B cell (primary cell): Measurements from ENCODE around the gene OGDH. TPM values are rescaled to one million over a fixed set of nuclear protein-coding genes. Genes with fewer than 3 reads are reported as not detected.
A peak's percentile ranks its signal among the peaks of the same experiment; 100 is the strongest.

ENCODE experiments used
- ATAC-seq: fragments of 200-7000 bp; cut with Tn5 transposase; one replicate; pipeline ENCODE4 v1.10.0; 2021; ENCODE audit warnings: low read depth, mild to moderate bottlenecking, moderate number of reproducible peaks, moderate library complexity
- CTCF ChIA-PET: fragments of 350-600 bp; sonication (Branson Sonifier 250); formaldehyde crosslinking; loops from one replicate; lab custom pipeline; 2021; ENCODE audit warnings: antibody characterized with exemption, inconsistent platforms; lab: Charles Lee
- POLR2A ChIA-PET: fragments of 350-600 bp; sonication (Branson Sonifier 250); formaldehyde crosslinking; loops from one replicate; lab custom pipeline; 2021; ENCODE audit warnings: antibody characterized with exemption; lab: Charles Lee
- DNase-seq: peaks from one replicate; pipeline ENCODE4 v3.0.0; 2013
- H2AFZ ChIP-seq: 2 replicates; pipeline ENCODE4 v1.6.1; 2012; ENCODE audit warnings: mild to moderate bottlenecking, low read depth, low read length; ENCODE audit not compliant: insufficient read depth, poor library complexity, severe bottlenecking
- H3K27ac ChIP-seq, 2 donors: 1 replicate in 1 of 2; 2 replicates in 1 of 2; pipeline ENCODE4 v1.5.1; 2012 to 2013; ENCODE audit warnings: low read length in 2 of 2, mild to moderate bottlenecking in 2 of 2, moderate library complexity in 1 of 2
- H3K27me3 ChIP-seq, 4 experiments: fragments of 200-600 bp in 1 of 4; sonication (generic) in 1 of 4; replicated peaks in 1 of 4; 1 replicate in 2 of 4; 2 replicates in 2 of 4; pipeline versions ENCODE4 v1.6.1 to v1.7.0; 2013 to 2016; ENCODE audit warnings: low read length in 3 of 4, mild to moderate bottlenecking in 2 of 4, mixed read lengths in 1 of 4, moderate library complexity in 1 of 4; ENCODE audit not compliant: insufficient read depth in 4 of 4, control insufficient read depth in 3 of 4; ENCODE audit errors: control extremely low read depth in 1 of 4
- H3K36me3 ChIP-seq, 2 experiments: replicated peaks in 1 of 2; 1 replicate in 1 of 2; 2 replicates in 1 of 2; pipeline versions ENCODE4 v1.6.1 to v1.7.1; 2013; ENCODE audit warnings: low read length in 1 of 2; ENCODE audit not compliant: insufficient read depth in 2 of 2, control insufficient read depth in 1 of 2; ENCODE audit errors: control extremely low read depth in 1 of 2, extremely low read depth in 1 of 2
- H3K4me1 ChIP-seq, 2 donors: fragments of 200-600 bp in 1 of 2; sonication (generic) in 1 of 2; 1 replicate in 1 of 2; 2 replicates in 1 of 2; pipeline versions ENCODE4 v1.5.1 to v1.6.1; 2013 to 2017; ENCODE audit warnings: low read length in 2 of 2; ENCODE audit not compliant: control insufficient read depth in 2 of 2, insufficient read depth in 2 of 2
- H3K4me2 ChIP-seq: replicated peaks from 2 replicates; pipeline ENCODE3; 2012; ENCODE audit warnings: mild to moderate bottlenecking, low read depth, low read length; ENCODE audit not compliant: poor library complexity, severe bottlenecking
- H3K4me3 ChIP-seq, 5 experiments: fragments of 200-600 bp in 1 of 5; sonication (generic) in 1 of 5; 1 replicate in 3 of 5; 2 replicates in 2 of 5; pipeline versions ENCODE4 v1.5.1 to v1.7.0; 2011 to 2016; ENCODE audit warnings: low read length in 4 of 5, mild to moderate bottlenecking in 4 of 5, low read depth in 2 of 5, control low read depth in 1 of 5, moderate library complexity in 1 of 5; ENCODE audit not compliant: insufficient read depth in 1 of 5; ENCODE audit errors: control extremely low read depth in 1 of 5, extremely low read depth in 1 of 5
- H3K79me2 ChIP-seq: fragments of 200-600 bp; sonication (generic); one replicate; pipeline ENCODE4 v1.6.0; 2016; ENCODE audit warnings: low read length; ENCODE audit not compliant: control insufficient read depth, insufficient read depth
- H3K9ac ChIP-seq: fragments of 200-600 bp; sonication (generic); 2 replicates; pipeline ENCODE4 v1.6.1; 2017; ENCODE audit warnings: mild to moderate bottlenecking, low read length, moderate library complexity
- H3K9me3 ChIP-seq, 3 donors: one replicate each; pipeline versions ENCODE4 v1.6.1 to v1.7.1; 2013; ENCODE audit warnings: low read length in 2 of 3; ENCODE audit not compliant: control insufficient read depth in 2 of 3, insufficient read depth in 1 of 3; ENCODE audit errors: control extremely low read depth in 1 of 3
- H4K20me1 ChIP-seq: 2 replicates; pipeline ENCODE4 v1.6.0; 2012; ENCODE audit warnings: mild to moderate bottlenecking, low read length; ENCODE audit not compliant: insufficient read depth, control insufficient read depth, poor library complexity, severe bottlenecking
- H3K27ac Mint-ChIP-seq: one replicate; pipeline ENCODE4 v1.8.0; 2021; ENCODE audit warnings: mixed read lengths
- H3K27me3 Mint-ChIP-seq: one replicate; pipeline ENCODE4 v1.8.0; 2021; ENCODE audit warnings: mixed read lengths
- H3K4me1 Mint-ChIP-seq: one replicate; pipeline ENCODE4 v1.8.0; 2021; ENCODE audit warnings: mixed read lengths
- H3K4me3 Mint-ChIP-seq: one replicate; pipeline ENCODE4 v1.8.0; 2021; ENCODE audit warnings: mixed read lengths
- H3K9me3 Mint-ChIP-seq: one replicate; pipeline ENCODE4 v1.8.0; 2022; ENCODE audit warnings: mixed read lengths; ENCODE audit not compliant: insufficient read depth
- CTCF ChIP-seq: fragments of 200-600 bp; IDR thresholded peaks from one replicate; pipeline ENCODE4 v1.8.0; 2022; ENCODE audit warnings: antibody characterized with exemption, mild to moderate bottlenecking
- EZH2 ChIP-seq: IDR thresholded peaks from 2 replicates; pipeline ENCODE4 v1.6.1; 2012; ENCODE audit warnings: borderline replicate concordance, low read depth, mild to moderate bottlenecking, moderate library complexity, low read length; ENCODE audit not compliant: insufficient read depth, poor library complexity, severe bottlenecking
- WGBS: methylation state at CpG from one replicate; pipeline ENCODE4 v1.1.5; 2013; ENCODE audit warnings: missing lambda C conversion rate; ENCODE audit not compliant: insufficient coverage; 5-methylcytosine and 5-hydroxymethylcytosine counted together
- intact Hi-C: fragments of 100-400 bp; cut with micrococcal nuclease; formaldehyde crosslinking; loops from one replicate; pipeline ENCODE4 v1.10.0; 2022
- polyA plus RNA-seq: library from polyadenylated mRNA; depleted of rRNA; stranded (reverse); fragments of >200 nt; gene quantifications from 2 replicates; pipeline ENCODE4 v1.2.3, GENCODE V29; 2012
- total RNA-seq, 2 donors: library from RNA; stranded (reverse); fragments of 120-200 nt in 1 of 2; gene quantifications; 1 replicate in 1 of 2; 2 replicates in 1 of 2; pipeline versions ENCODE4 v1.2.3 to v1.2.4, GENCODE V29; 2013 to 2022

Gene OGDH
- total and polyA plus RNA-seq, 2 donors (not counting 1 experiment from before 2014, with no cell fraction given), result 42.6 to 80.2 TPM

DNA sequence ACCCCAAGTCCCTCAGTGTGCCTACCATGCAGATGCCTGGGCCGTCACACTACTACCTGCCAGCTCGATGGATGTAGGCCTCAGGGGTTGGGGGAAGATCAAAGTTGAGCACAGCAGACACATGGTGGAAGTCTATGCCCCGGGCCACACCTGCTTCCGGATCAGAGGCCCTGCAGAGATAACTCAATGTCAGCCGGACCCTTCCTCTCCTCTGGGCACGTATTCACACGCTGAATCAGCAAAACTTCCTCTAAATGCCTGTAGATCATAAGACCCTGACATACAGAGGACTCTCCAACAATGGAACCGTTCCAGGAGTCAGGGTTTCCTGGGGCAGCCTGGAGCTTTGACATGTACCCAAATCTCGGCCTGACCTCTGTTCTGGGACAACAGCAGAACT lies 36.5 kb upstream of the OGDH start:
- intact Hi-C loops, result no loop called here
- TF ChIP-seq EZH2 (no peak), CTCF (no peak)
- Mint-ChIP-seq H3K27ac (no peak overlapping the region), H3K4me3 (no peak overlapping the region), H3K4me1 (peaks cover 27% of the 10 kb centered on the region), H3K27me3 (no peaks in the 10 kb centered on the region), H3K9me3 (no peaks in the 10 kb centered on the region)
- ChIA-PET POLR2A (no interaction called here), CTCF (no interaction called here)
- DNase-seq, result no peak
- Histone ChIP-seq H3K4me2 (no peak overlapping the region), H3K9me3 (peaks cover 0 to 3% (median 0%) of the 10 kb centered on the region in 3 donors), H3K4me1 (peaks cover 20 to 26% of the 10 kb centered on the region in 2 donors), H3K27ac (no peak overlapping the region), H3K4me3 (no peak overlapping the region), H3K36me3 (peaks cover 4 to 75% of the 10 kb centered on the region in 2 experiments), H3K27me3 (no peaks in the 10 kb centered on the region), H3K79me2 (peaks cover 41% of the 10 kb centered on the region), H4K20me1 (peaks cover 21% of the 10 kb centered on the region), H2AFZ (no peak overlapping the region), H3K9ac (no peak overlapping the region)
- 95% methylated on average over 9 of the region's 9 CpGs for WGBS
- no peak for ATAC-seq

DNA sequence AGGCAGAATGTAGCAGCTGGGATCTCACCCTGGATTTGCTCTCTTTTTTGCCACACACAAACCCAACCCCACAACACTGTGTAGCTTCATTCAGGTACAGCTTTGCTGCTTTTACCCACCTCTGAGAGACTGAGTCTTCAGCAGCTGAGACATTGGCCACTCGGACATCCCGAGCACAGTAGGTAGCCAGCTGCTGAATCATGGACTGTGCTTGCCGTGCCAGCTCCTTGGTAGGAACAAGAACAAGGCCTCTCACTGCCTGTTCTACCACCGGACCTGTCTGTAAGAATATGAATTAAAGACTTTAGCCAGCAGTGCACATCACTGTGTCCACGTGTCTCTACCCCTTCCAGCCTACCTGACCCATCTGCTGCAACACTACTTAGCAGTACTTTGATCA lies 33.7 kb upstream of the OGDH start:
- ATAC-seq (no peak), DNase-seq (no peak)
- H3K4me3 ChIP-seq, result peak overlapping the region; percentile 60 to 94 (median 84)
- H3K4me1 ChIP-seq, result peaks cover 23 to 29% of the 10 kb centered on the region in 2 donors
- ChIA-PET POLR2A (interaction anchor here (0.6 to 2.5 kb wide), 5 partner anchors 7 to 275 kb away, joined by 4 to 11 read pairs (median 6); partner anchors contain the start of genes H2AZ2 and TMED4), CTCF (interaction anchor here (0.6 to 3.1 kb wide), 9 partner anchors 8 to 552 kb away, joined by 3 to 17 read pairs (median 4); partner anchors contain the start of genes NUDCD3, PURB and TMED4)
- no peak overlapping the region for H3K27ac ChIP-seq
- H3K9me3 Mint-ChIP-seq, result no peaks in the 10 kb centered on the region
- H3K27me3 Mint-ChIP-seq, result no peaks in the 10 kb centered on the region
- peak overlapping the region; percentile 98 for H3K4me3 Mint-ChIP-seq
- no peak overlapping the region for H2AFZ ChIP-seq
- H3K27me3 ChIP-seq, result no peaks in the 10 kb centered on the region
- peak overlapping the region; percentile 95 for H3K9ac ChIP-seq
- H3K27ac Mint-ChIP-seq, result peak overlapping the region; percentile 72
- H3K4me2 ChIP-seq, result peak overlapping the region; percentile 99
- TF ChIP-seq EZH2, result no peak
- no peak for TF ChIP-seq CTCF
- peaks cover 0 to 3% (median 0%) of the 10 kb centered on the region in 3 donors for H3K9me3 ChIP-seq
- H3K4me1 Mint-ChIP-seq, result peaks cover 38% of the 10 kb centered on the region
- 83% methylated on average over 3 of the region's 5 CpGs for WGBS
- intact Hi-C loops, result no loop called here
- H3K79me2 ChIP-seq, result peaks cover 59% of the 10 kb centered on the region
- peaks cover 19% of the 10 kb centered on the region for H4K20me1 ChIP-seq
- peaks cover 4 to 60% of the 10 kb centered on the region in 2 experiments for H3K36me3 ChIP-seq
